Measurements from ENCODE around the gene PCDH9.

GRCh38 chr13:66266348-66266747 is 963.8 kb downstream of the PCDH9 start:
- TF ChIP-seq CTCF (IDR thresholded peaks at IDR 0.05) = no peak
- no peak for TF ChIP-seq POLR2A (IDR thresholded peaks at IDR 0.05)

Data from heart left ventricle (tissue), 13 donors.